ENCODE results near the gene HDGFL2.
A peak's percentile ranks its signal among the peaks of the same experiment; 100 is the strongest.

HDGFL2 gene

DNA sequence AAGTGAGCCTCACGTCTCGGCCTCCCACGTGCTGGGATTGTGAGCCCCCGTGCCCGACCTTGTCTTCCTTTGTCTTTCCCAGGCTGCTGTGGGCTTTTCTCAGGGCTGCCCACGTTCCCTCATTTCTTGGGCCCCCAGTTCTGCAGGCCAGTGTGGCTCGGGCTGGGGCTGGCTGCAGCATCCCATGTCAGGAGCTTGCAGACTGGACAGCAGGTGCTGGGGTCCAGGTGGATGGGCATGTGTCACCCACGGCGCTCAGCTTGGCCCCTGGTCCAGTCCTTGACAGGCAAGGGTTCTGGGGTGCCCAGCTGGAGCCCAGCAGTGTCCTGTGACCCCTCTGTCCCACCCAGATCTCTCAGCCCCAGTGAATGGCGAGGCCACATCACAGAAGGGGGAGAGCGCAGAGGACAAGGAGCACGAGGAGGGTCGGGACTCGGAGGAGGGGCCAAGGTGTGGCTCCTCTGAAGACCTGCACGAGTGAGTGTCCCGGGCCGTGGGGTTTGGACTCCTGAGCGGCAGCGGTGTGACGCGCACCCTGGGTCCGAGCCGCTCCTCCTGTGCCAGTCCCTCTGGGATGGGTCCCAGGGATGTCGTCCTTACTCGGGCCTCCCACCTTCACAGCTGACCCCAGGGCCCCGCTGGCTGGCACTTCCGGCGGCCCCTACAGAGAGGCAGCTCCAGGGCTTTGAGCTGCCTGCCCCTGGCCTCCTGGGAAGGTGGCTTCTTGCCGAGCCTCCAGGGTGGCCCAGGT is 28.9 kb downstream of the HDGFL2 start:
- Histone ChIP-seq H3K14ac (ENCODE audit: low read length) (no peak overlapping the region), H3K79me1 (ENCODE audit: low read depth, low read length) (peaks cover 7% of the 10 kb centered on the region), H3K9ac (ENCODE audit: low read depth, low read length, poor library complexity) (no peak overlapping the region), H3K4me3 (ENCODE audit: low read length in 2 of 2) (no peak overlapping the region), H2AFZ (ENCODE audit: low read length) (no peak overlapping the region), H4K8ac (ENCODE audit: low read depth, low read length) (no peak overlapping the region), H3K36me3 (replicated peaks in 1 of 2; ENCODE audit: control insufficient read depth in 2 of 2, insufficient read depth in 2 of 2, low read length in 2 of 2) (peaks cover 49 to 79% of the 10 kb centered on the region in 2 donors), H3K4me2 (ENCODE audit: insufficient read depth, low read length, poor library complexity, severe bottlenecking) (no peak overlapping the region), H2BK5ac (ENCODE audit: low read length) (no peak overlapping the region), H3K9me3 (replicated peaks in 1 of 2; ENCODE audit: control insufficient read depth in 2 of 2, insufficient read depth in 1 of 2, low read depth in 1 of 2, low read length in 2 of 2) (no peaks in the 10 kb centered on the region), H3K18ac (ENCODE audit: low read length) (no peak overlapping the region), H3K4me1 (ENCODE audit: control insufficient read depth in 2 of 2, insufficient read depth in 1 of 2, low read depth in 1 of 2, low read length in 2 of 2) (peaks cover 0 to 11% of the 10 kb centered on the region in 2 donors), H3K23ac (ENCODE audit: low read depth, low read length, poor library complexity) (peak overlapping the region; percentile 12), H3K27ac (replicated peaks; ENCODE audit: low read length) (no peak overlapping the region), H4K91ac (ENCODE audit: low read depth, low read length, poor library complexity) (no peak overlapping the region), H2AK5ac (ENCODE audit: low read depth, low read length) (no peak overlapping the region), H3K4ac (ENCODE audit: low read length) (no peak overlapping the region), H2BK120ac (ENCODE audit: low read depth, low read length) (no peak overlapping the region), H2BK15ac (ENCODE audit: low read length) (no peak overlapping the region), H3K27me3 (ENCODE audit: control insufficient read depth in 3 of 3, insufficient read depth in 3 of 3, low read depth in 1 of 3, low read length in 3 of 3) (no peaks in the 10 kb centered on the region), H2BK12ac (ENCODE audit: low read length) (no peak overlapping the region)
- DNase-seq (ENCODE audit: low spot score), result no peak
- no CpG with 5 or more reads among the region's 29 CpGs for WGBS, 2 donors (ENCODE audit: extremely low coverage in 2 of 2, insufficient read length in 2 of 2, insufficient replicate concordance in 1 of 2)

DNA sequence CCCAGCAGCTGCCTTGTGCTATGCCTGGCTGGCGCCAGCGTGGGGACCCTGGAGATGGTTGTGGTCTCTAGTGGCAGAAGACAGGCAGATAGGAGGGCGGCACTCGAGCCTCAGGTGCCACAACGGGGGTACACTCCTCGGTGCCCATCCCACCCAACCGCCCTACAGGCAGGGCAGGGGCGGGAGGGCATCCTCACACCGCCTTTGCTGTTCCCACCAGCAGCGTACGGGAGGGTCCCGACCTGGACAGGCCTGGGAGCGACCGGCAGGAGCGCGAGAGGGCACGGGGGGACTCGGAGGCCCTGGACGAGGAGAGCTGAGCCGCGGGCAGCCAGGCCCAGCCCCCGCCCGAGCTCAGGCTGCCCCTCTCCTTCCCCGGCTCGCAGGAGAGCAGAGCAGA is 29.6 kb downstream of the HDGFL2 start:
- Histone ChIP-seq H3K27me3 (ENCODE audit: control insufficient read depth in 3 of 3, insufficient read depth in 3 of 3, low read depth in 1 of 3, low read length in 3 of 3) (no peaks in the 10 kb centered on the region), H4K91ac (ENCODE audit: low read depth, low read length, poor library complexity) (no peak overlapping the region), H3K9ac (ENCODE audit: low read depth, low read length, poor library complexity) (no peak overlapping the region), H2AFZ (ENCODE audit: low read length) (no peak overlapping the region), H3K18ac (ENCODE audit: low read length) (no peak overlapping the region), H3K4me1 (ENCODE audit: control insufficient read depth in 2 of 2, insufficient read depth in 1 of 2, low read depth in 1 of 2, low read length in 2 of 2) (peaks cover 0 to 11% of the 10 kb centered on the region in 2 donors), H2BK15ac (ENCODE audit: low read length) (no peak overlapping the region), H3K27ac (replicated peaks; ENCODE audit: low read length) (no peak overlapping the region), H3K36me3 (replicated peaks in 1 of 2; ENCODE audit: control insufficient read depth in 2 of 2, insufficient read depth in 2 of 2, low read length in 2 of 2) (peaks cover 49 to 72% of the 10 kb centered on the region in 2 donors), H2BK120ac (ENCODE audit: low read depth, low read length) (no peak overlapping the region), H3K4ac (ENCODE audit: low read length) (no peak overlapping the region), H2BK12ac (ENCODE audit: low read length) (no peak overlapping the region), H3K79me1 (ENCODE audit: low read depth, low read length) (peaks cover 7% of the 10 kb centered on the region), H3K23ac (ENCODE audit: low read depth, low read length, poor library complexity) (no peak overlapping the region), H3K4me2 (ENCODE audit: insufficient read depth, low read length, poor library complexity, severe bottlenecking) (no peak overlapping the region), H3K14ac (ENCODE audit: low read length) (no peak overlapping the region), H3K9me3 (replicated peaks in 1 of 2; ENCODE audit: control insufficient read depth in 2 of 2, insufficient read depth in 1 of 2, low read depth in 1 of 2, low read length in 2 of 2) (no peaks in the 10 kb centered on the region), H2AK5ac (ENCODE audit: low read depth, low read length) (no peak overlapping the region), H3K4me3 (ENCODE audit: low read length in 2 of 2) (no peak overlapping the region), H4K8ac (ENCODE audit: low read depth, low read length) (peak overlapping the region; percentile 23), H2BK5ac (ENCODE audit: low read length) (no peak overlapping the region)
- no CpG with 5 or more reads among the region's 25 CpGs for WGBS, 2 donors (ENCODE audit: extremely low coverage in 2 of 2, insufficient read length in 2 of 2, insufficient replicate concordance in 1 of 2)
- DNase-seq (ENCODE audit: low spot score), result no peak

DNA sequence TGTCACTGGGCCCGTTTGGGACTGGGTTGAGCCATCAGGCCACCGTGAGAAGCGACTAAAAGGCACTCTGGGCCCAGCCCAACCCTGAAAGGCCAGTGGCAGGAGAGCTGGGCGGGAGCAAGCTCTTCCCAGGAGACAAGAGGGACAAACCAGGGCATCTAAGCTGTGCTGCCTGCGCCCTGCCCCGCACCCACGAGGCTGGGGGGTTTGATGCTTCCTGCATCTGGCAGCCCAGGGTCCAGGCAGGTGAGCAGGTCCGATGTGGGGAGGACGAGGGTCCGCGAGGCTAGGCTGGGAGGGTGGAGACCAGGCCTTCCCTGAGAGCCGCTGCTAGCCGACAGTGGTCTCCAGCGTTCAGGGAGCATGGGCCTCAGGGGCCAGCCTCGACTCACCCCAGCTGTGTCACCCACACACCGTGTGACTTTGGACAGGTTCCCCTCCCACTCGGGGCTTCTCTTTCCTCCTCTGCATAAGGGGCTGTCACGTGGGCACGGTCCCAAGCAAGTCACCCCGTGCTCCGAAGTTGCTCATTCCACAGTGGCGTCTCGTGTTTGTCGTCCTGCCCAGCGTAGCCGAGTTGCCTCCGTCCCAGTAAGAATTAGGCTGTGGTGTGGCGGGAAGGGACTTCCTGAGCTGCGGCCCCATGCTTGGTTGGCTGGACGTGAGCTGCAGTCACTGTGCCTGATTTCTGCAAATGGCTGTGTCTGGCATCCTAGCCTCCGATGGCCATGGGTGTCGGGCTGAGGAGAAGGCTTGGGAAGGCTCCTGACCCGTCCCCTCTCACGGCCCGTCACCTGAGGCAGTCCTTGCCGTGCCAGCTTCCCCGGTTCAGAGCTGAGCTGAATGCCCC is 30.4 kb downstream of the HDGFL2 start:
- peaks cover 48 to 65% of the 10 kb centered on the region in 2 donors for H3K36me3 ChIP-seq (replicated peaks in 1 of 2; ENCODE audit: control insufficient read depth in 2 of 2, insufficient read depth in 2 of 2, low read length in 2 of 2)
- no peak overlapping the region for H2AFZ ChIP-seq (ENCODE audit: low read length)
- no peak overlapping the region for H3K4ac ChIP-seq (ENCODE audit: low read length)
- peak overlapping the region; percentile 28 for H3K18ac ChIP-seq (ENCODE audit: low read length)
- peak overlapping the region; percentile 77 for H3K9ac ChIP-seq (ENCODE audit: low read depth, low read length, poor library complexity)
- no peak for DNase-seq (ENCODE audit: low spot score)
- H3K4me3 ChIP-seq (ENCODE audit: low read length in 2 of 2), result no peak overlapping the region
- no peak overlapping the region for H2BK120ac ChIP-seq (ENCODE audit: low read depth, low read length)
- H3K79me1 ChIP-seq (ENCODE audit: low read depth, low read length), result peaks cover 7% of the 10 kb centered on the region
- H3K9me3 ChIP-seq (replicated peaks in 1 of 2; ENCODE audit: control insufficient read depth in 2 of 2, insufficient read depth in 1 of 2, low read depth in 1 of 2, low read length in 2 of 2), result no peaks in the 10 kb centered on the region
- no peak overlapping the region for H4K8ac ChIP-seq (ENCODE audit: low read depth, low read length)
- no peak overlapping the region for H2BK5ac ChIP-seq (ENCODE audit: low read length)
- H3K27ac ChIP-seq (replicated peaks; ENCODE audit: low read length), result no peak overlapping the region
- H3K14ac ChIP-seq (ENCODE audit: low read length), result peak overlapping the region; percentile 21
- no peak overlapping the region for H2BK12ac ChIP-seq (ENCODE audit: low read length)
- H3K4me2 ChIP-seq (ENCODE audit: insufficient read depth, low read length, poor library complexity, severe bottlenecking), result no peak overlapping the region
- peak overlapping the region; percentile 55 for H3K23ac ChIP-seq (ENCODE audit: low read depth, low read length, poor library complexity)
- H2BK15ac ChIP-seq (ENCODE audit: low read length), result no peak overlapping the region
- H3K27me3 ChIP-seq (ENCODE audit: control insufficient read depth in 3 of 3, insufficient read depth in 3 of 3, low read depth in 1 of 3, low read length in 3 of 3), result no peaks in the 10 kb centered on the region
- H4K91ac ChIP-seq (ENCODE audit: low read depth, low read length, poor library complexity), result no peak overlapping the region
- WGBS, 2 donors (ENCODE audit: extremely low coverage in 2 of 2, insufficient read length in 2 of 2, insufficient replicate concordance in 1 of 2), result no CpG with 5 or more reads among the region's 37 CpGs
- peak overlapping the region; percentile 75 for H2AK5ac ChIP-seq (ENCODE audit: low read depth, low read length)
- H3K4me1 ChIP-seq (ENCODE audit: control insufficient read depth in 2 of 2, insufficient read depth in 1 of 2, low read depth in 1 of 2, low read length in 2 of 2), result peaks cover 0 to 11% of the 10 kb centered on the region in 2 donors
